ENCODE measurements around the gene CCDC148.

DNA sequence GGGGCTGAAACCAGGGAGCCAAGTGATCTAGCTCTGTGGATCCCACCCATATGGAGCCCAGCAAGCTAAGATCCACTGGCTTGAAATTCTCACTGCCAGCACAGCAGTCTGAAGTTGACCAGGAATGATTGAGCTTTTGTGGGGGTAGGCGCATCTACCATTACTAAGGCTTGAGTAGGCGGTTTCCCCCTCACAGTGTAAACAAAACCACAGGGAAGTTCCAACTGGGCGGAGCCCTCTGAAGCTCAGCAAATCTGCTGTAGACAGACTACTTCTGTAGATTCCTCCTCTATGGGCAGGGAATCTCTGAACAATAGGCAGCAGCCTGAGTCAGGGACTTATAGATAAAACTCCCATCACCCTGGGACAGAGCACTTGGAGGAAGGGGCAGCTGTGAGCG, 96.7 kb downstream of the CCDC148 start:
- TF ChIP-seq, protein P1, sequence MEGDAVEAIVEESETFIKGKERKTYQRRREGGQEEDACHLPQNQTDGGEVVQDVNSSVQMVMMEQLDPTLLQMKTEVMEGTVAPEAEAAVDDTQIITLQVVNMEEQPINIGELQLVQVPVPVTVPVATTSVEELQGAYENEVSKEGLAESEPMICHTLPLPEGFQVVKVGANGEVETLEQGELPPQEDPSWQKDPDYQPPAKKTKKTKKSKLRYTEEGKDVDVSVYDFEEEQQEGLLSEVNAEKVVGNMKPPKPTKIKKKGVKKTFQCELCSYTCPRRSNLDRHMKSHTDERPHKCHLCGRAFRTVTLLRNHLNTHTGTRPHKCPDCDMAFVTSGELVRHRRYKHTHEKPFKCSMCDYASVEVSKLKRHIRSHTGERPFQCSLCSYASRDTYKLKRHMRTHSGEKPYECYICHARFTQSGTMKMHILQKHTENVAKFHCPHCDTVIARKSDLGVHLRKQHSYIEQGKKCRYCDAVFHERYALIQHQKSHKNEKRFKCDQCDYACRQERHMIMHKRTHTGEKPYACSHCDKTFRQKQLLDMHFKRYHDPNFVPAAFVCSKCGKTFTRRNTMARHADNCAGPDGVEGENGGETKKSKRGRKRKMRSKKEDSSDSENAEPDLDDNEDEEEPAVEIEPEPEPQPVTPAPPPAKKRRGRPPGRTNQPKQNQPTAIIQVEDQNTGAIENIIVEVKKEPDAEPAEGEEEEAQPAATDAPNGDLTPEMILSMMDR (conservative IDR thresholded peaks at IDR 0.05; ENCODE audit: low read depth, low read length) = no peak
- TF ChIP-seq EZH2 (IDR thresholded peaks at IDR 0.05; ENCODE audit: low read length, unreplicated experiment) = no peak

Measured in PC-3 (cell line).